Tibial nerve (tissue), 4 donors: ENCODE measurements around the gene INF2. TPM values are rescaled to one million over a fixed set of nuclear protein-coding genes. Genes with fewer than 3 reads are reported as not detected.

Experiments used
- DNase-seq, 2 donors: peaks; one replicate each; pipeline ENCODE4 v3.0.0-alpha.2; 2019; ENCODE audit warnings: low spot score in 2 of 2
- H3K27ac ChIP-seq, 4 donors: fragments of 200-600 bp; sonication (generic) in 3 of 4; one replicate each; pipeline ENCODE4 v1.5.1; 2017 to 2019; ENCODE audit warnings: mild to moderate bottlenecking in 1 of 4
- H3K27me3 ChIP-seq, 2 donors: fragments of 200-600 bp; sonication (generic) in 1 of 2; one replicate each; pipeline versions ENCODE4 v1.5.1 to v1.6.0; 2017 to 2019
- H3K36me3 ChIP-seq, 3 donors: fragments of 200-600 bp; sonication (generic); one replicate each; pipeline ENCODE4 v1.5.1; 2018 to 2019
- H3K4me1 ChIP-seq, 4 donors: fragments of 200-600 bp; sonication (generic) in 3 of 4; one replicate each; pipeline ENCODE4 v1.5.1; 2017 to 2019
- H3K4me3 ChIP-seq, 4 donors: fragments of 200-600 bp; sonication (generic) in 3 of 4; one replicate each; pipeline ENCODE4 v1.5.1; 2017 to 2019; ENCODE audit warnings: mild to moderate bottlenecking in 1 of 4, moderate library complexity in 1 of 4
- H3K9me3 ChIP-seq, 4 donors: fragments of 200-600 bp; sonication (generic) in 3 of 4; one replicate each; pipeline ENCODE4 v1.5.1; 2017 to 2019
- EP300 ChIP-seq, 2 donors: sonication (generic); formaldehyde crosslinking; IDR thresholded peaks; one replicate each; pipeline ENCODE4 v1.6.1; 2017; ENCODE audit warnings: antibody characterized with exemption in 2 of 2, mild to moderate bottlenecking in 1 of 2
- POLR2A ChIP-seq, 2 donors: fragments of 450-650 bp; IDR thresholded peaks; one replicate each; pipeline ENCODE4 v1.6.1; 2017; ENCODE audit warnings: antibody characterized with exemption in 2 of 2, mild to moderate bottlenecking in 2 of 2, moderate library complexity in 2 of 2
- WGBS, 2 donors: methylation state at CpG; one replicate each; pipeline ENCODE4 v1.1.5; 2018; 5-methylcytosine and 5-hydroxymethylcytosine counted together
- total RNA-seq, 4 donors: library from RNA; depleted of rRNA; stranded (reverse); fragments of >200 nt; gene quantifications; one replicate each; pipeline ENCODE4 v1.1.0, GENCODE V29; 2016
- TF ChIP-seq, protein P1 (sequence below), 5 experiments: fragments of 200-600 bp in 3 of 5; fragments of 450-650 bp in 2 of 5; sonication (generic) in 3 of 5; IDR thresholded peaks; one replicate each; pipeline ENCODE4 v1.5.1; 2016 to 2019; ENCODE audit warnings: antibody characterized with exemption in 5 of 5, mild to moderate bottlenecking in 3 of 5, moderate library complexity in 2 of 5

INF2 gene
- total RNA-seq, 4 donors from 2014 or later: 217 to 256 (median 239) TPM

DNA sequence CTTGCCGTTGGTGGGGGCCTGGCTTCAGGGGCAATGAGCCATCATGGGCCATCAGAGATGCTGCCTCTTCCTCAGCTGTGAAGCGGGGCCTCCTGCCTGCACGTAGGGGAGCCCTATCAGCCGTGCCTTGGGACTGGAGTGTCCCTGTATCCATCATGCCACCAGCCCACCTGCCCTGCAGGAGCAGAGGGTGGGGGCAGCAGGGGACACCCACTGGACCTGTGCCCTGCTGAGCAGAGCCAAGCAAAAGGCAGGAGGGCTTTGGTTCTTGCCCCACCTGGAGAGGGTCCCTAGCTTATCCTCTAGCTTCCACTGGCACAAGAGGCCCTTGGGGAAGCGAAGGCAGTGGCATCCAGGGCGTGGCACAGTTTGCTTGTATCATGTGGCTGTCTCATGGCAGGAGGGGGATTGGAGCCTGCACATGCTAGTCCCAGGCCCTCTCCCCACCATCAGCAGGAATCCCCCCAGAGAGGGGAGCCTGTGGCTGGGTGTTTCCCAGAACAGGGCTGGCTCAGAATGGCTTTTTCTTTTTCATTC, 44.7 kb downstream of the INF2 start:
- WGBS, 2 donors: 89 to 91% methylated on average over 6 of the region's 6 CpGs
- TF ChIP-seq POLR2A (IDR thresholded peaks at IDR 0.05) (no peak), EP300 (IDR thresholded peaks at IDR 0.05) (no peak)
- TF ChIP-seq, protein P1, sequence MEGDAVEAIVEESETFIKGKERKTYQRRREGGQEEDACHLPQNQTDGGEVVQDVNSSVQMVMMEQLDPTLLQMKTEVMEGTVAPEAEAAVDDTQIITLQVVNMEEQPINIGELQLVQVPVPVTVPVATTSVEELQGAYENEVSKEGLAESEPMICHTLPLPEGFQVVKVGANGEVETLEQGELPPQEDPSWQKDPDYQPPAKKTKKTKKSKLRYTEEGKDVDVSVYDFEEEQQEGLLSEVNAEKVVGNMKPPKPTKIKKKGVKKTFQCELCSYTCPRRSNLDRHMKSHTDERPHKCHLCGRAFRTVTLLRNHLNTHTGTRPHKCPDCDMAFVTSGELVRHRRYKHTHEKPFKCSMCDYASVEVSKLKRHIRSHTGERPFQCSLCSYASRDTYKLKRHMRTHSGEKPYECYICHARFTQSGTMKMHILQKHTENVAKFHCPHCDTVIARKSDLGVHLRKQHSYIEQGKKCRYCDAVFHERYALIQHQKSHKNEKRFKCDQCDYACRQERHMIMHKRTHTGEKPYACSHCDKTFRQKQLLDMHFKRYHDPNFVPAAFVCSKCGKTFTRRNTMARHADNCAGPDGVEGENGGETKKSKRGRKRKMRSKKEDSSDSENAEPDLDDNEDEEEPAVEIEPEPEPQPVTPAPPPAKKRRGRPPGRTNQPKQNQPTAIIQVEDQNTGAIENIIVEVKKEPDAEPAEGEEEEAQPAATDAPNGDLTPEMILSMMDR (IDR thresholded peaks at IDR 0.05): no peak
- no peak for DNase-seq
- Histone ChIP-seq H3K4me3 (no peak overlapping the region), H3K27me3 (no peaks in the 10 kb centered on the region), H3K9me3 (no peaks in the 10 kb centered on the region), H3K4me1 (peaks cover 0 to 56% (median 43%) of the 10 kb centered on the region in 4 donors), H3K36me3 (peaks cover 0 to 2% (median 0%) of the 10 kb centered on the region in 3 donors), H3K27ac (peak overlapping the region in 3 of 4 donors; percentile 82 to 92 (median 91))

DNA sequence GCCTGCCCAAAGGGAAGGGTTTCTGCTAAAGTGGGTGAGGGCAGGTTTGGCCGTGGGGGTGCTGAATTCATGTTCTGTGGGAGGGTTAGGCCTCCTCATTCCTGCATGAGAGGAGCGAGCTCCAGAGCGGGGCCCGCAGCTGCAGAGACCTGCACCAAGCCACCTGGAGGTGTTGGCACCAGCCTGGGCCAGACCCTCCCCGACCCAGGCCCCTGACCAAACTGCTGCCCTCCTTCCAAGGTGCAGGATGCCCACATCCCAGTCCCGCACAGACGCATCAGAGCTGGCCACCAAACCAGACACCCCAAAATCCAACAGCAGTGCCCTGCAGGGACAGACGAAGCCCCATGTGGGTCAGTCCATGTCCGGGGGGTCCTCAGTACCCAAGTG, 45.2 kb downstream of the INF2 start:
- H3K4me1 ChIP-seq: peaks cover 0 to 56% (median 43%) of the 10 kb centered on the region in 4 donors
- H3K27ac ChIP-seq: peak overlapping the region; percentile 62 to 92 (median 86)
- peaks cover 0 to 7% (median 0%) of the 10 kb centered on the region in 3 donors for H3K36me3 ChIP-seq
- H3K9me3 ChIP-seq: no peaks in the 10 kb centered on the region
- TF ChIP-seq POLR2A (IDR thresholded peaks at IDR 0.05) (no peak), EP300 (IDR thresholded peaks at IDR 0.05) (no peak)
- TF ChIP-seq, protein P1 (IDR thresholded peaks at IDR 0.05): no peak
- no peak overlapping the region for H3K4me3 ChIP-seq
- H3K27me3 ChIP-seq: no peaks in the 10 kb centered on the region
- DNase-seq: no peak
- WGBS, 2 donors: 94% methylated on average over 5 to 6 of the region's 9 CpGs

DNA sequence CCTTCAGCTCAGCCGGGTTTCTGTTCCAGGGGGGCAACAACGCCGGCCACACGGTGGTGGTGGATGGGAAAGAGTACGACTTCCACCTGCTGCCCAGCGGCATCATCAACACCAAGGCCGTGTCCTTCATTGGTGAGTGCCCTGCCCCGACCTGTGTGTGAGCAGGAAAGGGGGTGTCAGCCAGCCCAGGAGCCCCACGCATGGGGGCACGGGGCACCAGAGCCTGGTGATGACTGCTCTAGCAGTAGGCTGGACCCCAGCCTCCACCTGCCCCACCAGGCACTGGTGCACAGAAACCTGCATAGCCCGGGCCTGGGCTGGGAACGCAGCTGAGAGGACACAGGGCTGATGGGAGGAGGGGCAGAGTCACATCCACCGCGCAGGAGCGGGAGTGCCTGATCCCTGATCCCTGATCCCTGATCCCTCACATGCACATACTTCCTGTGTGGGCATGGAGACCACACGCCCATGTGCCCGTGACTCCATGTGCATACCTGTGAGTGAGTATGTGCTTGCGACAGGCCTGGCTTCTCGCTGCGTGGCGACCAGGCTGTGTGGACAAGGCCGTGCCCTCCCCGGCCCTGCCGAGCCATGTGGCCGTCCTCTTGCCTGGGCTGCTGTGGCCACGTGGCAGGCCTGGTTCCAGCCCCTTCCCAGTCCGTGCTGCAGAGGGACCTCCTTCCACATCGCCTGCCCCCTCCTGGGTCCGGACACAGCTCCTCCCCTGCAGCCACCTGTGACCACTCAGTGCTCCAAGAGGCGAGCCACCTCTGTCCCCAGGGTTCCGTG, 45.8 kb downstream of the INF2 start:
- WGBS, 2 donors: 77 to 81% methylated on average over 29 of the region's 31 CpGs
- TF ChIP-seq EP300 (IDR thresholded peaks at IDR 0.05) (no peak), POLR2A (IDR thresholded peaks at IDR 0.05) (no peak)
- TF ChIP-seq, protein P1 (IDR thresholded peaks at IDR 0.05): no peak
- H3K9me3 ChIP-seq: no peaks in the 10 kb centered on the region
- no peaks in the 10 kb centered on the region for H3K27me3 ChIP-seq
- peaks cover 0 to 56% (median 43%) of the 10 kb centered on the region in 4 donors for H3K4me1 ChIP-seq
- DNase-seq: no peak
- no peak overlapping the region for H3K4me3 ChIP-seq
- peaks cover 0 to 10% (median 0%) of the 10 kb centered on the region in 3 donors for H3K36me3 ChIP-seq
- H3K27ac ChIP-seq: peak overlapping the region; percentile 62 to 92 (median 86)

DNA sequence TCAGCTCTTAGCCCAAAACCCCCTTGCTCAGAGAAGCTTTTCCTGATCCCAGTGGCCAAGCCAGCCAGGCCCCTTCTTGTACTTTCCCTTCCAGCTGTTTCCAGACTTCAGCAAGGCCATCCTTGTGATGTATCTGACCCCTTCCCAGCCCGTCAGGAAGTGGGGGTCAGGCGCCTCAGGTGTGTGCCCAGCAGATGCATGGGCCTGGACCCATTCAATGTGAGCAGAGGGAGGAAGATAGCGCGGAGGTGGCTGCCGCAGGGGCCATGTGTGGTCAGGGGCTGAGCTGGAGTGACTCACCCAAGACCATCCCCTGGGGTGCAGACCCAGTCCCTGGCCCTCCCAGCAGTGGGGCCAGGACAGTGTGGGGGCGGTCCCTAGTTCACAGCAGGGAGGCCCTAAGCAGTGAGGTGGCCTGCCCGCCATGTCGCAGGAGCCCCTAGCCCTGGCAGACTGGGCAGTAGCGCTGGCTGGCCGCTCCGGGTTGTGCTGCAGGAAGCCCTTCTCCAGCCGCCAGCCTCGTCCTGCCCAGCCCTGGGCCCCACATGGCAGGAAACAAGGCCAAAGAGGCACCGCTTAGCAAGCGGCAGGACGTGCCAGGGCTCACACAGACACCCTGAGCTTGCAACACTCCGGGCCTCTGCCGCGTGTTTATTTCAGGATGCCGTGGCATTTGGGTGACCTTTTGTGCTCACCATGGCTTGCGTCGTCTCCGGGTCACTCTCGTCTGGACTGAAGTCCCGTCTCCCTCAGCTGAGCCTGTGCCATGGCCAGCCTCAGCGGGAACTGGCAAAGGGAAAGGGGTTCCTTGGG, 46.6 kb downstream of the INF2 start:
- peak; percentile 78 to 80 for DNase-seq
- H3K36me3 ChIP-seq: peaks cover 0 to 14% (median 0%) of the 10 kb centered on the region in 3 donors
- peak; percentile 98 to 99 for TF ChIP-seq EP300 (IDR thresholded peaks at IDR 0.05)
- no peak for TF ChIP-seq POLR2A (IDR thresholded peaks at IDR 0.05)
- TF ChIP-seq, protein P1 (IDR thresholded peaks at IDR 0.05): peak in 1 of 5 experiments; percentile 19
- no peaks in the 10 kb centered on the region for H3K9me3 ChIP-seq
- 29 to 52% methylated on average over 13 to 24 of the region's 26 CpGs for WGBS, 2 donors
- H3K27ac ChIP-seq: peak overlapping the region; percentile 62 to 92 (median 86)
- no peak overlapping the region for H3K4me3 ChIP-seq
- H3K27me3 ChIP-seq: no peaks in the 10 kb centered on the region
- peaks cover 0 to 56% (median 43%) of the 10 kb centered on the region in 4 donors for H3K4me1 ChIP-seq
